ENCODE measurements around the gene MTA1. TPM values are rescaled to one million over a fixed set of nuclear protein-coding genes. Genes with fewer than 3 reads are reported as not detected.

MTA1 gene
- total RNA-seq, 1 experiment from 2014 or later, result 238 TPM

DNA sequence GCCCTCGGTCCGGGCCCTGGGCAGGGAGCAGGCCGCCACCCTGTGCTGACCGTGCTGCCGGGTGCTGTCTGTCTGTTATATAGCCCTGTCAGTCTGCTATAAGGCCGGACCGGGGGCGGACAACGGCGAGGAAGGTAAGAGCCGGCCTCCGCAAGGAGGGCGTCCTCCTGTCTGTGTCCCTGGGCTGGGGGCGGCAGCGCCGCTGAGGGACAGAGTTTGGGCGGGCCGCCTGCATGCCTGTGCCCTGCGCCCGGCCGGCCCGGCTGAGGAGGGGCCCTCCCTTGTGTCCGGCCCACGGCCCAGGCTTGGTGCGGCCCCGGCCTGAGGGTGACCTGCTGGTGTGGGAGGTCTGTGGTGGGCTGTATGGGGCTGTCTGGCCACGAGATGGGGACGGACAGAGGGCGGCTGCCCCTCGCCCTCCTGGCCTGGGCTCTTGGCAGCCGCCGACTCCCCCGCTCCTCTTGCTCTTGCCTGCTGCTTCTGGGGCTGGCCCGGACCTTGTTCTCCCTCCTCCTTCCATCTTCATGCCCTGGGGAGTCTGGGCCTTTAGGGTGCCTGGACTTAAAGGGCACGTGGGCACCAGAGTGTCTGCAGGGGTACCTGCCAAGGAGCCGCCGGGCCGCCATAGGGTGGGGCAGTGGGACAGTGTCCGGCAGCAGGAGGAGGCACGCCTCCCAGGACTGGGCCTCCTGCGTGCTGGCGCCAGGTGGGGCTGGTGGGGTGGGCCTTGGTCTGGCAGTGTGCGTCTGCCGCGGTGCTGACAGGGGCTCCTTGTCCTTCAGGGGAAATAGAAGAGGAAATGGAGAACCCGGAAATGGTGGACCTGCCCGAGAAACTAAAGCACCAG, 29.9 kb downstream of the MTA1 start:
- peaks cover 4% of the 10 kb centered on the region for H3K4me1 ChIP-seq (ENCODE audit: insufficient read depth, low read length, poor library complexity, severe bottlenecking)
- TF ChIP-seq CTCF (conservative IDR thresholded peaks at IDR 0.05; ENCODE audit: low read depth, low read length), result no peak
- TF ChIP-seq EZH2 (IDR thresholded peaks at IDR 0.05; ENCODE audit: borderline replicate concordance, low read depth, low read length, poor library complexity, severe bottlenecking), result no peak
- peaks cover 63% of the 10 kb centered on the region for H3K36me3 ChIP-seq (ENCODE audit: insufficient read depth, low read length, poor library complexity, severe bottlenecking)
- DNase-seq (ENCODE audit: low spot score), result no peak
- H3K9me3 ChIP-seq (ENCODE audit: low read depth, low read length, poor library complexity, severe bottlenecking), result no peaks in the 10 kb centered on the region
- CTCF ChIA-PET, result no interaction called here
- H3K27me3 ChIP-seq (replicated peaks; ENCODE audit: insufficient read depth, low read depth, low read length, poor library complexity), result no peaks in the 10 kb centered on the region
- no peak overlapping the region for H3K4me3 ChIP-seq (ENCODE audit: low read depth, low read length, poor library complexity, severe bottlenecking)
- BruUV-seq (replicated peaks), result no TSS peak
- POLR2A ChIA-PET (ENCODE audit: low non-redundant PET), result no interaction called here
- intact Hi-C loops (cut with micrococcal nuclease; ENCODE audit: unreplicated experiment), result loop anchor here (2.0 kb wide), 1 partner anchor 39 kb away; no protein-coding TSS in a partner anchor
- H3K27ac ChIP-seq (ENCODE audit: low read depth, low read length, poor library complexity, severe bottlenecking), result no peak overlapping the region

DNA sequence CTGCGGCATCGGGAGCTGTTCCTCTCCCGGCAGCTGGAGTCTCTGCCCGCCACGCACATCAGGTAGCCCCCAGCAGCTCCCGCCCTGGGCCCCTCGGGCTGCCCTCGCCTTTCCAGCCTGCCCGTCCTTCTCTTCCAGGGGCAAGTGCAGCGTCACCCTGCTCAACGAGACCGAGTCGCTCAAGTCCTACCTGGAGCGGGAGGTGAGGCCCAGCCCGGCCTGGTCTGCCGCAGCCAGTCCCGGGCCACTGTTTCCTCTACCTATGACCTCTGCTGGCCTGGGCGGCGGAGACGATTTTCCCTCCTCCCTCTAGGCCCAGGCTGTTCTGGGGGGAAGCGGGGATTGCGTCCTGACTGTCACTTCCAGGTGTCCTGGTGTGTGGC, 30.5 kb downstream of the MTA1 start:
- no peak overlapping the region for H3K4me3 ChIP-seq (ENCODE audit: low read depth, low read length, poor library complexity, severe bottlenecking)
- H3K36me3 ChIP-seq (ENCODE audit: insufficient read depth, low read length, poor library complexity, severe bottlenecking), result peaks cover 61% of the 10 kb centered on the region
- TF ChIP-seq CTCF (conservative IDR thresholded peaks at IDR 0.05; ENCODE audit: low read depth, low read length) (no peak), EZH2 (IDR thresholded peaks at IDR 0.05; ENCODE audit: borderline replicate concordance, low read depth, low read length, poor library complexity, severe bottlenecking) (no peak)
- BruUV-seq (replicated peaks), result no TSS peak
- CTCF ChIA-PET, result no interaction called here
- no peaks in the 10 kb centered on the region for H3K27me3 ChIP-seq (replicated peaks; ENCODE audit: insufficient read depth, low read depth, low read length, poor library complexity)
- intact Hi-C loops (cut with micrococcal nuclease; ENCODE audit: unreplicated experiment), result no loop called here
- POLR2A ChIA-PET (ENCODE audit: low non-redundant PET), result no interaction called here
- H3K9me3 ChIP-seq (ENCODE audit: low read depth, low read length, poor library complexity, severe bottlenecking), result no peaks in the 10 kb centered on the region
- no peak overlapping the region for H3K27ac ChIP-seq (ENCODE audit: low read depth, low read length, poor library complexity, severe bottlenecking)
- DNase-seq (ENCODE audit: low spot score), result no peak
- H3K4me1 ChIP-seq (ENCODE audit: insufficient read depth, low read length, poor library complexity, severe bottlenecking), result peaks cover 4% of the 10 kb centered on the region

GRCh38 chr14:105450864-105451720, 31.5 kb downstream of the MTA1 start:
- intact Hi-C loops (cut with micrococcal nuclease; ENCODE audit: unreplicated experiment), result no loop called here

More at GRCh38 chr14:105450864-105451720, 31.5 kb downstream of the MTA1 start:
- ChIA-PET POLR2A (ENCODE audit: low non-redundant PET) (no interaction called here), CTCF (no interaction called here)
- no peak for TF ChIP-seq EZH2 (IDR thresholded peaks at IDR 0.05; ENCODE audit: borderline replicate concordance, low read depth, low read length, poor library complexity, severe bottlenecking)
- TF ChIP-seq CTCF (conservative IDR thresholded peaks at IDR 0.05; ENCODE audit: low read depth, low read length), result no peak
- no peak overlapping the region for H3K27ac ChIP-seq (ENCODE audit: low read depth, low read length, poor library complexity, severe bottlenecking)
- no peak overlapping the region for H3K4me3 ChIP-seq (ENCODE audit: low read depth, low read length, poor library complexity, severe bottlenecking)
- no peak for DNase-seq (ENCODE audit: low spot score)
- H3K4me1 ChIP-seq (ENCODE audit: insufficient read depth, low read length, poor library complexity, severe bottlenecking), result peaks cover 4% of the 10 kb centered on the region
- no TSS peak for BruUV-seq (replicated peaks)
- no peaks in the 10 kb centered on the region for H3K27me3 ChIP-seq (replicated peaks; ENCODE audit: insufficient read depth, low read depth, low read length, poor library complexity)
- H3K36me3 ChIP-seq (ENCODE audit: insufficient read depth, low read length, poor library complexity, severe bottlenecking), result peaks cover 68% of the 10 kb centered on the region
- no peaks in the 10 kb centered on the region for H3K9me3 ChIP-seq (ENCODE audit: low read depth, low read length, poor library complexity, severe bottlenecking)
